Spinal cord (tissue), 10 donors: ENCODE data around the gene FNDC3B. TPM values are rescaled to one million over a fixed set of nuclear protein-coding genes. Genes with fewer than 3 reads are reported as not detected.

Source experiments
- DNase-seq, 6 donors: peaks; one replicate each; pipeline versions ENCODE4 v3.0.0 to v3.0.0-alpha.2; 2013 to 2015; ENCODE audit warnings: low spot score in 6 of 6, low read depth in 4 of 6
- H3K27ac ChIP-seq: one replicate; pipeline ENCODE4 v1.5.1; 2013; ENCODE audit warnings: low read depth, low read length, control low read depth
- H3K27me3 ChIP-seq: one replicate; pipeline ENCODE4 v1.6.1; 2013; ENCODE audit warnings: low read length; ENCODE audit not compliant: control insufficient read depth, insufficient read depth
- H3K36me3 ChIP-seq: one replicate; pipeline ENCODE4 v1.6.1; 2013; ENCODE audit warnings: low read length; ENCODE audit not compliant: control insufficient read depth, insufficient read depth
- H3K4me1 ChIP-seq: one replicate; pipeline ENCODE4 v1.6.1; 2013; ENCODE audit warnings: low read length; ENCODE audit not compliant: control insufficient read depth, insufficient read depth
- H3K4me3 ChIP-seq: one replicate; pipeline ENCODE4 v1.5.1; 2013; ENCODE audit warnings: low read depth, low read length, control low read depth
- H3K9me3 ChIP-seq: one replicate; pipeline ENCODE4 v1.6.1; 2013; ENCODE audit warnings: low read length; ENCODE audit not compliant: control insufficient read depth, insufficient read depth
- WGBS: methylation state at CpG from one replicate; pipeline ENCODE4 v1.1.5; 2013; ENCODE audit warnings: missing lambda C conversion rate; ENCODE audit not compliant: insufficient coverage; 5-methylcytosine and 5-hydroxymethylcytosine counted together
- polyA plus RNA-seq, 2 donors: library from polyadenylated mRNA; unstranded; fragments of 120-200 nt; gene quantifications; one replicate each; pipeline ENCODE4 v1.2.1, GENCODE V29; 2013; ENCODE audit not compliant: insufficient read length in 2 of 2
- total RNA-seq, 2 donors: library from RNA; depleted of rRNA in 1 of 2; stranded (reverse); fragments of 120-200 nt in 1 of 2; fragments of >200 nt in 1 of 2; gene quantifications; one replicate each; pipeline versions ENCODE4 v1.2.3 to v1.2.4, GENCODE V29; 2013 to 2014
- donor health status: healthy.

Gene FNDC3B
- total and polyA plus RNA-seq, 4 donors, result 14.9 to 66.8 (median 40.0) TPM

GRCh38 chr3:172226831-172227230 lies 187.5 kb downstream of the FNDC3B start:
- Histone ChIP-seq H3K4me1 (no peaks in the 10 kb centered on the region), H3K4me3 (no peak overlapping the region), H3K36me3 (no peaks in the 10 kb centered on the region), H3K9me3 (no peaks in the 10 kb centered on the region), H3K27ac (no peak overlapping the region), H3K27me3 (no peaks in the 10 kb centered on the region)
- DNase-seq, result no peak
- WGBS, result 100% methylated on average over 2 of the region's 5 CpGs

GRCh38 chr3:172227340-172228035 lies 188.1 kb downstream of the FNDC3B start:
- no peak overlapping the region for H3K4me3 ChIP-seq
- no peak overlapping the region for H3K27ac ChIP-seq
- no peaks in the 10 kb centered on the region for H3K36me3 ChIP-seq
- no peaks in the 10 kb centered on the region for H3K4me1 ChIP-seq
- WGBS, result no CpG with 5 or more reads among the region's 3 CpGs
- no peak for DNase-seq
- no peaks in the 10 kb centered on the region for H3K9me3 ChIP-seq
- no peaks in the 10 kb centered on the region for H3K27me3 ChIP-seq

- H3K4me1 ChIP-seq, result no peaks in the 10 kb centered on the region
These were observed 188.6 kb downstream of the FNDC3B start for GRCh38 chr3:172228036-172228415.

GRCh38 chr3:172229462-172229861 lies 190.1 kb downstream of the FNDC3B start:
- no peaks in the 10 kb centered on the region for H3K4me1 ChIP-seq
- no CpG with 5 or more reads among the region's 1 CpG for WGBS
- no peak overlapping the region for H3K4me3 ChIP-seq
- H3K36me3 ChIP-seq, result no peaks in the 10 kb centered on the region
- no peaks in the 10 kb centered on the region for H3K27me3 ChIP-seq
- H3K9me3 ChIP-seq, result no peaks in the 10 kb centered on the region
- no peak for DNase-seq
- no peak overlapping the region for H3K27ac ChIP-seq

More at GRCh38 chr3:172228036-172228415, 188.6 kb downstream of the FNDC3B start:
- Histone ChIP-seq H3K4me3 (no peak overlapping the region), H3K27me3 (no peaks in the 10 kb centered on the region), H3K9me3 (no peaks in the 10 kb centered on the region), H3K36me3 (no peaks in the 10 kb centered on the region), H3K27ac (no peak overlapping the region)
- peak in 2 of 6 donors; percentile 36 to 45 for DNase-seq
- WGBS, result no CpG with 5 or more reads among the region's 2 CpGs

GRCh38 chr3:172231318-172231901 lies 192.0 kb downstream of the FNDC3B start:
- Histone ChIP-seq H3K4me3 (no peak overlapping the region), H3K9me3 (no peaks in the 10 kb centered on the region), H3K27me3 (no peaks in the 10 kb centered on the region), H3K27ac (no peak overlapping the region), H3K4me1 (no peaks in the 10 kb centered on the region), H3K36me3 (no peaks in the 10 kb centered on the region)
- WGBS, result 89% methylated on average over 1 of the region's 8 CpGs
- DNase-seq, result no peak

GRCh38 chr3:172232579-172233212 lies 193.3 kb downstream of the FNDC3B start:
- Histone ChIP-seq H3K27me3 (no peaks in the 10 kb centered on the region), H3K4me1 (no peaks in the 10 kb centered on the region), H3K36me3 (no peaks in the 10 kb centered on the region), H3K9me3 (no peaks in the 10 kb centered on the region), H3K27ac (no peak overlapping the region), H3K4me3 (no peak overlapping the region)
- no peak for DNase-seq
- WGBS, result no CpG with 5 or more reads among the region's 3 CpGs

- Histone ChIP-seq H3K27ac (no peak overlapping the region), H3K4me3 (no peak overlapping the region), H3K36me3 (no peaks in the 10 kb centered on the region), H3K4me1 (no peaks in the 10 kb centered on the region), H3K9me3 (no peaks in the 10 kb centered on the region), H3K27me3 (no peaks in the 10 kb centered on the region)
- 50% methylated on average over 1 of the region's 8 CpGs for WGBS
- no peak for DNase-seq
These were observed 194.3 kb downstream of the FNDC3B start for GRCh38 chr3:172233474-172234277.

- Histone ChIP-seq H3K27me3 (no peaks in the 10 kb centered on the region), H3K36me3 (no peaks in the 10 kb centered on the region), H3K27ac (no peak overlapping the region), H3K4me3 (no peak overlapping the region), H3K4me1 (no peaks in the 10 kb centered on the region), H3K9me3 (no peaks in the 10 kb centered on the region)
- no peak for DNase-seq
These were observed 196.3 kb downstream of the FNDC3B start for GRCh38 chr3:172235698-172236097.

- Histone ChIP-seq H3K4me3 (no peak overlapping the region), H3K36me3 (no peaks in the 10 kb centered on the region), H3K27ac (no peak overlapping the region), H3K9me3 (no peaks in the 10 kb centered on the region), H3K27me3 (no peaks in the 10 kb centered on the region), H3K4me1 (no peaks in the 10 kb centered on the region)
- DNase-seq, result no peak
- 98% methylated on average over 3 of the region's 5 CpGs for WGBS
These were observed 197.7 kb downstream of the FNDC3B start for GRCh38 chr3:172236771-172237742.
